GM21360 (cell line): ENCODE measurements around the gene FGD4.

Source experiments
- ATAC-seq: cut with Tn5 transposase; IDR thresholded peaks from one replicate; pipeline ENCODE4 v1.9.1; 2021; ENCODE audit warnings: mild to moderate bottlenecking, moderate library complexity; ENCODE audit not compliant: unreplicated experiment

Gene FGD4

DNA sequence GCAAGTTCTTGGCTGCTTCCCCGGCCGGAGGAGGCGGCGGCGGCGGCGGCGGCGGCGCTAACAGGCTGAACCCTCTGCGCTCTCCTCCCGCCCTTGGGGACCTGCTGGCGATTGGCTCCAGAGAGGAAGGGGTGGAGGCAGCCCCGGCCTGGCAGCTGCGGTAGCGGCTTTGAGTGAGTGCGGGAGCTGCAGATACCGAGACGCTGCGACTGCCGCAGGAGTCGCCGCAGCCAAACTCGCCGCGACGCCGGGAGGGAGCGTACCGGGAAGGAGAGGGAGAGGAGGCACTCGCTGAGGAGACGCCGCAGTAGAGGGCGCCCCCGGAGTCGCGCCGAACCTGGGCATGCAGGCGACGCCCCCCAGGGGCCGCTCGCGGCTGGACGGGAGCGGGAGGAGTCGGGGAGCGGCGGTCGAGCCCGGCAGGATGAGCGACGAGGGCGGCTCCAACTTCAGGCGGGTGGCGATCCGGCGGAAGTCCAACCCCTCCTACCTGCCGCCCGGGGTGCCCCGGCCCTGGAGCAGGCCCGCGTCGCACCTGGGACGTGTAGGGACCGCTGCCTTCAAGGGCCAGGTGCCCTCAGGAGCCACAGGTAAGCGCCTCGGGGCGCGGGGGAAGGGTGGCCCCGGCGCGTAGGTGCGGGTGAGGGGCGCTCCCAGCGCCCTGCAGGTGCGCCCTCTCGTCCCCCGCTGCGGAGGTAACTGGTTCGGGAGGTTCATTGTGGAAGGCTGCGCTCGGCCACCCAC, at the start of gene FGD4:
TSS of gene FGD4 (plus strand) at position 189 of the 744 bp plus-strand sequence.
- peak; percentile 82 for ATAC-seq

DNA sequence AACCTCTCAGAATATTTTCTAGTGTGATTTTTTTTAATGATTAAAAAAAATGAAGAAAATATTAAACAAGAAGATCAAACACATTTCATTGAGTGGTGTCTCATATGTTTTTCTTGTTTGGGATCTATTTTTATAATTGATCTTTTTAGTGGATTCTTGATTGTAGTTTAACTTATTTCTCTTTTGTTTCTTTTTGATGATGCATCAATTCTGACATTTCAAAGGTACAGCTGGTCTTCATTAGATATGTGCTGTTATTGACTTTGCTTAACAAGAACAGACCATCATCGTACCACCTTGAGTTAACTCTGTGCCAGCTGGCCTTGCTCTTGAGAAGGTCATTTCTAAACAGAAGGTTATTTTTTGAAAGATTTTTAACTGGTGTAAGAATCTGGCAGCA, 45.8 kb upstream of the FGD4 start:
- ATAC-seq = no peak

DNA sequence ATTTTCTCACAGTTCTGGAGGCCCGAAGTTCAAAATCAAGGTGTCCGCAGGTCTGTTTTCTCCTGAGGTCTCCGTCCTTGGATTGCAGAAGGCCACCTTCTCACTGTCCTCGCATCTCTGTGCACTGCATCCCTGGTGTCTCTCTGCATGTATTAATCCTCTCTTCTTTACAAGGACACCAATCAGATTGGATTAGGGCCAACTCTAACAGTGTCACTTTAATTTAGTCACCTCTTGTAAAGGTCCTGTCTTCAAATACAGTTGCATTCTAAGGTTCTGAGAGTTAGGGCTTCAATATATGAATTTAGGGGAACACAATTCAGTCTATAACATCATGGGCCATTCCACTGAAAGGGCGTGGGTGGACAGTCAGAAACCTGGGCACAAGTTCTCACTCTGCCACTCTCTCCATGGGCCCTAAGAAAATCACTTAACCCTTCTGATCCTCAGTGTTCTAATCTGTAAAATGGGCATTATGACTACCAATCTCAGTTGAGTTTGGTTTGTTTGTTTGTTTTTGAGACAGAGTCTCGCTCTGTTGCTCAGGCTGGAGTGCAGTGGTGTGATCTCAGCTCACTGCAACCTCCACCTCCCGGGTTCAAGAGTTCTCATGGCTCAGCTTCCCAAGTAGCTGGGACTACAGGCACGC, 41.6 kb upstream of the FGD4 start:
- ATAC-seq = no peak

DNA sequence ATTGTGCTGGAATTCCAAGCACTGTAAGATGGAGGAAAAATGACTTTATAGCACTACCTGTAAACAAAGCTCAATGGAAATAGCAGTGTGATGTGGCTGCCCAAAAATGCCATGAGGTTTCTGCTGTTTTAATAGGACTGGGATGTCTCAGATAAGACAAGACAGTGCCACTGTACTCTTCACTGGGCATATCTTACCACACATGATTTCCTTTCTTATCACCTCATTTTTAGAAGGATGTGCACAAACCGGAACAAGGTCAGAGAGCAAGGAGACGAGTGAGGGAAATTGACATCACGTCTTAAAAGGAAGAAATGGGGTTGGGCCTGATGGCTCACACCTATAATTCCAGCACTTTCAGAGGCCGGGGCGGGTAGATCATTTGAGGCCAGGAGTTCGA, 38.4 kb upstream of the FGD4 start:
- no peak for ATAC-seq

DNA sequence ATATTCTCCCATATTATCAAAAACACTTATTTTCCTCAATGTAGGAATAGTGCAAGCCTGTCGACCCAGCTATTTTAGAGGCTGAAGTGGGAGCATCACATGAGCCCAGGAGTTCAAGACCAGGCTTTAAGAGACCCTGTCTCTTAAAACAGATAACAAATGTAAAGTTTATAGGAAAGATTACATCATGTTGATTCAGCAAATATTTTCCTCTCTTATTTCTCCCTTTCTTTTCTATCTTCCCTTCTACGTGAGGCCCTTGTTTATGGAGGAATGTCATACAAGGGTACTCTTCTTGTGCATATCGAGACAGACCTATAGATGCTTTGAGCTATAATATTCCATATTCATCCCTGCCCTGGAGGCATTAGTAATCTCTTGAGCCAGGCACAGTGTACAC, 36.5 kb upstream of the FGD4 start:
- ATAC-seq = no peak

DNA sequence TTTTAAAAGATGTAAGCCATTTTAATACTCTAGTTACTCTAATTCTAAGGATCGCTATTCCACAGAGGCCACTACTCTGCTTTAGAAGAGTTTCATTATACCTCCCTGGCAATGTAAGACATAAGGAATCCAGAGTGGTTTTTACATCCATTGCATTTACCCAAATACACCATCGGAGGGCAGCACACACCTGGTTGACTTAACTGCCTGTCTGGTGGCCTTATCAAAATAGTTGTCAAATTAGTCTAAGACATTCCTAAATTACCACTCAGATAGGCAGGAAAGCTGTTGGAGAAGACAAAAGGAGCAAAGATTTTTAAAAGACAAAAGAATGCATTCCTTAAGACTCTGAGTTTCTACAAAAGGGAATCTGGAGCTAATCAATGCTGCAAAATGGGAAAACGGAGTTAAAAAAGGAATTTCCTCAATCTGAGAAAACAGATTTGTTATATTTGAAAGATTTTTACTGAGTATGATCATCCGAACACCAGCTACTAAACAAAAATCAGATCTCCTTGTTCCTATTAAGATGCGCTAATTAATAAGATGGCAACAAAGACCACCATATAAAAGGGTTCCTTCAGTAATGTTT, 33.8 kb upstream of the FGD4 start:
- ATAC-seq = no peak

DNA sequence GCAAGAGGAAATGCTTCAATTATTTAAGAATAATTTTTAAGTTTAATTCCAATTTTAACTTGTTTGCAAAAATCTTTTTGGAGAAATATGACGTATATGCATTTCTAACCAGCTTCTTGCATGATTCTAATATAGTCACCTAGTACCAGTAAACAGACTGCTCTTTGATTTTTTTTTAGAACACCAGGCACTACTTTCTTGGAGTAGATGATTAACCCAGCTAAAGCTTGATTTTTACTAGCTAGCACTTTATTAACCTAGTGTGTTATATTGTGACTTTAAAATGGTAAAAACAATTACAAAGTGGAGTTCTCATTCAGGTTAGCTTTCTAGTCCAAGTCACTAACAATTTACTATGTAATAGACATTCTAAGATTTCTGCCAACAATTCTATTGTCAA, 32.6 kb upstream of the FGD4 start:
- ATAC-seq = no peak

DNA sequence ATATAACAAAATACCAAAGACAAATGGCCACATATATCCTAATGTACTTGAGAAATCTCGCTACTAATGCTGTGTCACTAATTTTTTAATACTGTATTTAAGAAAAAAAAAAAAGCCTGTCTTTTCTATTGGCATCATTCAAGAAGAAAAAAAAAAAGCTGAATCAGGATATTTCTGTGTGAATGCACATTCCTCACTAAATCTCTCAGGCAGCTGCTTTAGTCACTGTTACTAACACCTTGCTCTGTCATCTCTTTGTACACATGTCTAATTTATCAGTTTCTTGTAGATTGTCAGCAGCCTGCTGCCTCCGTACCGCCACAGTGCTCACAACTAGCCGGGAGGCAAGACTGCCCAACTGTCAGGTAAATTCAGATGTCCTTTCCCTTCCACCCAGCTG, 32.0 kb upstream of the FGD4 start:
- ATAC-seq = no peak

DNA sequence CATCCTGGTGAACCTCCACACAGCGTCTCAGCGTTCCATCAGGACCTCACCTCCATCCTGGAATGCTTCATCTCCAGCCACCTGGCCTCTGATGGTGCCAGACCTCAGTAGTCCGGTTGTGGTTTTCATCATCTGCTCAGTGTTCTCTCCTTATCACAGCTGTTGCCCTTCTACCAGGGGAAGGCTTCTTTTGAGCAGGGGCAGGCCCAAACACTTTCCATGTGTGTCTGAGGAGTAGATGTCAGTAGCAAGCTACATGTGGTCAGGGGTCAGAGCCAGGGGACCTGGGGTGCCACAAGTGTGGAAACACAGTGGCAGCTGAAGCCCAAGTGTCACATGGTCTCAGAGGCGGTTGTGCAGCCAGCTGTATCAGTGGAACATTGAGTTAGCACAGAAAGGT, 30.2 kb upstream of the FGD4 start:
- no peak for ATAC-seq

DNA sequence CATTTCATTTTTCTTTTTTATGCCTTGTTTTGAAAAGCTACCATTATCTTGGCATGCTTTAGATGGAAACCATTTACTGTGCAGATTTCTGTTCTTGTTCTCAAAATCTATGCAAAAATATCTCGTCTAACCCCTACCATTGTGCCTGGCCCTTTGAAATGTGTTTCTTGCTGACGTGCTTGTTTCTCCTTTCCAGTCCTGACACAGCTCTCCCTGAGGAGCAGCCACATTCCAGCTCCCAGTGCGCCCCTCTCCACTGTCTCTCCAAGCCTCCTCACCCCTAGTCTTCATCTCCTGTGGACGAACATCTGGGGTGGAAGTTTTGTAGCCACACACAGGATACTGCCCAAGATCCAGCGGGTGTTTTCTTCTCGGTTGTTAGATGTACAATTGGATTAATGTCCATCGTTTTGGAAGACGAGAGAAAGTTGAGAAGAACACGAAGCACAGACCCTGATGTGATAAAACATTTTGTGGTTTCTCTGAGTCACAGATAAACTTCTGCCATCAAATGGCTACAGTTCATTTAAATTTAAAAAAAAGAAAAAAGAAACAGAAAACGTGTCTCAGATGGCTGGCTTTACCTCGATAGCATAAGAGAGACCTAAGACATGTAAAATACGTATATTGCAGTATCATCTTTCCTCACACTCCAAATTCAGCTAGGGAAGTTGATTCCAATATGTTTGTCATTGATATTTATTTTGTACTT, 21.9 kb upstream of the FGD4 start:
- no peak for ATAC-seq

DNA sequence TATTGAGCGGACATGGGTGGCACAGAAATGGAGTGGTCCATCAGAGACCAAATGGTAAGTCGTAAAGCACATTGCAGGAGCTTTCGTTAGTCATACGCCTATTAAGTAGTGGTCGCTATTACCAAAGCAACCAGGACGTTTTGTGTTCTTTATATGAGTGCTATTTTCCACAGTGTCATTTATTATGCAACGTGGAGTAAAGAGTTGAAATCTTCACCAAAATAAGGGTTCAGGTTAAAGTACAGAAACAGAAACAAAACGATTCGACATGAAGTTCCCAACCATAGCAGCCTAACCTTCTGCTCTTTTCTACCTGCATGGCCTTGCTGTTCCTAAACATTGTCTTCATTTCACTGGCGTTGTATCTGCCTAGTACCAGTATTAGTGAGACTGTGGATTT, 20.1 kb upstream of the FGD4 start:
- no peak for ATAC-seq

DNA sequence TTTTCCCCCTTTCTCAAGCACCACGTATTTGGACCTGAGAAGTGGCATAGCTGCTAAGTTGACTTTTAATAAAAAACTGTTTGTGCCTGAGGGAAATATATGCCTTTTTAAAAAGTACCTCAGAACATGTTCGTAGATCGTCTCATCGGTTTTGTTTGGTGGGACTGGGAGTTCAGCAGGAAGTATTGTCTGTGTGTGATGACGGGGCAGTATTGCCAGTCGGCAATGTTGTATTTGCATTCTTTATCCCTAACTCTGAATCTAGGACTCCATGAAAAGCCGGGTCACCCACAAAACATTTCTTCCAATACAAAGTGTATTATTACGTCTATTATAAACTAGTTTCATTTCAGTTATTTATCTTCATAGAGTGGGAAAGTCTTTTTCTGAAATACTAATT, 19.7 kb upstream of the FGD4 start:
- ATAC-seq = no peak

DNA sequence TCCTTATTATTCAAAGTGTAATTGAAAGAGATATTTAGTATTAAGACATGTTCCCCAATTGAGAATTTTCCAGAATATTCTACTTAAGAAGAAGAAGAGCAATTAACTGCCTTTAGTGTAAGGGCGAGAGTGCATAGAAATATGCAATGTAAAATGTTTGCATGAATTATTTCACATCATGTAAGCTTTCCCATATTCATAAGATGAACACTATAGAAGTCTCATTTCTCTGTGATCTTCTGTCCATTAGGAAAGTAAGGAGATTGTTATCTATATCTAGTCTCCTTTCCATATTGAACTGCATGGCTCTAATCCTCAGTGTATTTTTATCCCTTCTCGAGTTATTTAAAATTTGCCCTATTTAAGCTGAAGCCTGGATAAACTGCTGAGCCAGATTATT, 17.1 kb upstream of the FGD4 start:
- no peak for ATAC-seq

DNA sequence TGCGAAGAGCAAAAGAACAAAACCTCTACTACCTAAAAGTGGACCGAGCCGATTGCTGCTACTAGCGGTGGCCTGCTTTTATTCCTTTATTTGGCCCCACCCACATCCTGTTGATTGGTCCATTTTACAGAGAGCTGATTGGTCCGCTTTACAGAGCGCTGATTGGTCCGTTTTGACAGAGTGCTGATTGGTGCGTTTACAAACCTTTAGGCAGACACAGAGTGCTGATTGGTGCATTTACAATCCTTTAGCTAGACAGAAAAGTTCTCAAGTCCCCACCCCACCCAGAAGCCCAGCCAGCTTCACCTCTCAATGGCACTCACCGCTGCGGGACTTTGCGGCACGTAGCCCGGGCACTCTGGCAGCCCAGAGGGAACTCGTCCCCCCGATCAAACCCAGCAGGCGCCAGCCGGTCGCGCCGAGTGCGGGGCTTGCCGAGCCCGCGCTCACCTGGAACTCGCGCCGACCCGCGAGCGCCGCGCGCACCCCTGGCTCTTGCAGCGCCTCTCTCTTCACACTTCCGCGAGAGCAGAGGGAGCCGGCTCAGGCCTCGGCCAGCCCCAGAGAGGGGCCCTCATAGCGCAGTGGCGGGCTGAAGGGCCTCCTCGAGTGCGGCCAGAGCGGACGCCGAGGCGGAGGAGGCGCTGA, 8.7 kb upstream of the FGD4 start:
- ATAC-seq = no peak

DNA sequence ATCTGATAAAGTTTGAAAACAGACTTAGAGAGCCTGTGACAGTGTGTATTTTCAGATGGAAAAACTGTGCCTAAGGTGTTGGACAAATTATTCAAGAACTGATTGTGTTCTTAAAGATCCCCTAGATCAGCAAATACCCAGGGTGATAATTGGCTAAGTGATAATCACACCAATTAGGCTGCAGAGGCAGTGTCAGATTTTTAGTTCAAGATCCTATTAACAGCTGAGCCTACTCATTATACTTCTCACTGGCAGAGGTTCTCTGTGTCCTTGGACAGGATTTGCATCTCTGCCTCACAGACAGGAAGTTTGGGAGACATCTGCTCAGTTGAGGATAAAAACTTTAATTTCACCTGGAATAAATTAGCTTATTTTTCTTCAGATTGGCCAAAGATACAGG, 4.3 kb upstream of the FGD4 start:
- no peak for ATAC-seq

DNA sequence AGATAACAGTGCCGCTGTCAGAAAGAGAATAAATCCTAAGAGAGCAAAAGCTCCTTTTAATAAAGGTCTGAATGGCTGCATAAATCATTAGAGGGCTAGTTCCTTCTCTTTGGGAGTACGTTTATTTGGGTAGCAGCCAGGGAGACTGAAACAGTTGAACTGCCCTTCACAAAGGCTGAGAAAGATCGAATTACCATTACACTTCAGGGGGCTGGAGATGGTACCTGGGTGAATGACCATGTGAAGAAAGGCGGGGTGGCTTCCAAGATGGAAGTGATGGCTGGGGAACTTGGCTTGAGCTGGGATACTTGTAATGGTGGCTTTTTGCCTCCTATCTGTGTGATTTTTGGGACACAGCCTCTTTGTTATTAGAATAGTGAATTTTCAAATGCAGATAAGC, 1.7 kb upstream of the FGD4 start:
- no peak for ATAC-seq

DNA sequence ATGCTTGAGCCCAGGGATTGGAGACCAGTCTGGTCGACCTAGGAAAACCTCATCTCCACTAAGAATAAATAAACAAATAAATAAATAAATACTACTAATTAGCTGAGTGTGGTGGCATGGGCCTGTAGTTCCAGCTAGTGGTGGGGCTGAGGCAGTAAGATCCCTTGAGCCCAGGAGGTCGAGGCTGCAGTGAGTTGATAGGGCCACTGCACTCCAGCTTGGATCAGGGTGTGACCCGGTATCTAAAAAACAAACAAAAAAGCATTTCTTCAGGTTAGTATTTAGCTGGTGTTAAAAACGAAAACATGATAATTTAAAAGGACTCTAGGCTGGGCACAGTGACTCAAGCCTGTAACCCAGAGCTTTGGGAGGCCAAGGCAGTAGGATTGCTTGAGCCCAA, 1.2 kb upstream of the FGD4 start:
- no peak for ATAC-seq

DNA sequence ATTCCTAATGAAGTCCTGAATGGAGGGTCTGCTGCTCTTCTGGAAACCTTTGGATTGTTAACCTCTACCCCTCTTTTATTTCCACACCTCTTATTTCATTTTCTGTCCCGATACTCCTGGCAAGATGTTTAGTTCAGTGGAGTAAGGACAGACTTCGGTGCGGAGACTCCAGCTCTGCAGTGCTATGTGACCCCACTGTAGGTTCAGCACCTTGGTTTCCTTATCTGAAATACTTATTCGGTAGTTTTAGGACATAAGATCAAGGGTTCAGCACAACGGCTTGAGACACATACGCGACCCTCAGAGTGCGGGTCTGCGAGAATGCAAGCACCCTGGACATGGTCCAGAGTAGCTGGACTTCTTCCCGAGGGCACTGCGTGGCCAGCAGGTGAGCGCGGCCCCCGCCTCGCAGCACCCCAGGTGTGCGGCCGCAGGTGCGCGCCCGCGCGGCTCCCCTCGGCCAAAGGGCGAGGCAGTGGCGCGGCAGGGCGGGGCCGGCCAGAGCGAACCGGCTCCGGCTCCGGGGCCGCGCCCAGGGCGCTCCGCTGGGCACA, 465 bp upstream of the FGD4 start:
- no peak for ATAC-seq

DNA sequence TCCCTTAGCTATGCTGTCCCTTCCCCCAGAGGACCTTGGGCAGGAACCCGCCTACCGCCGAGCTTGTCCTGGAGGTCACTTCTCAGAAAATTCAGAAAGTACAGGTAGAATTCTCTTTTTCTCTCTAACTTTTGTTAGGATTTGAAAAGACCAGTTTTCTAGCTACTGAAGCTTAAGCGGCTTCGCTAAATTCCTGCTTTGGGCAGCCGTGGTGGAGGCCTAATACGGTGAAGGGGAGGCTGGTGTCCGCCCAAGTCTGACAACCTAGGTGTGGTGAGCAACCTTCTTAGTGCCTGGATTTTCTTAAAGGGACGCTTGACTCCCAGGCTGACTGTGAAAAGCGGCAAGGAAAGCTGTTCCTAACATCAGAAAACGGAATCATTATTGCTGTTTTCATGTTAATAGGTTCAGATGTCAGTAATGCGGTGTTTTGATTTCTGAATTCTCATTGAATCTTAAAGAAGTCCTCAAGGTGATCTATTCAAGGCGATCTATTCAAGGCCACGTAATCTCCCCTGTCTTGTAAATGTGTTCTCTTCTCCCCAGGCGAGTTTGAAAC, 835 bp downstream of the FGD4 start:
- peak; percentile 4 for ATAC-seq

DNA sequence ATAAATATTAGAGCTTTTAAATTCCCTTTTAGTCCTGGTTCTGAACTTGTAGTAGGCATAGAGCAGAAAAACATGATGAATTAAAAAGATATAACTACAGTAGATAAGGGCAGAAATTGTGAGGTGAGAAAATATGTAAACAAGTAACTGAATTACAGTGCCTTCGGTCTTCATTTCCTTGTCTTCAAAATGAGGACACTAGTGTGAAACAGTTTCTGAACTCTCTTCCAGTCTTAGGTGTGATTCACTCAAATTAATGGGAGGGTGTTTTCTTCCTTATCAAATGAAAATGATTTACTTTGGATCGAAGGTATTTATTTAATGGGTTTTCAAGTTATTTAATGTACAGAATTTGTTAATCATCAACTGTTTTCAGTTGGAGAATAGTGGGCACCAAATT, 1.5 kb downstream of the FGD4 start:
- no peak for ATAC-seq

DNA sequence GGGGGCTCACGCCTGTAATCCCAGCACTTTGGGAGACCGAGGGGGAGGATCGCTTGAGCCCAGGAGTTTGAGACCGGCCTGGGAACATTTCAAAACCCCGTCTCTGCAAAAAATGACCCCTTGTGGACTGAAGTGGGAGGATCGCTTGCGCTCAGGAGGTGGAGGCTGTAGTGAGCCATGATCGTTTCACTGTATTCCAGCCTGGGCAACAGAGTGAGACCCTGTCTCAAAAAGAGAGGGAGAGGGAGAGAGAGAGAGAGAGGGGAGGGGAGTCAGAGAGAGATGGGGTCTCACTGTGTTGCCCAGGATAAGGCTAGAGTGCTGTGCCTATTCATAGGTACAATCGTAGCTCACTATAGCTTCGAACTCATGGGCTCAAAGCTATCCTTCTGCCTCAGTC, 2.8 kb downstream of the FGD4 start:
- no peak for ATAC-seq
